ENCODE data around the gene SLC39A7. TPM values are rescaled to one million over a fixed set of nuclear protein-coding genes. Genes with fewer than 3 reads are reported as not detected.

SLC39A7 gene
- total and polyA plus RNA-seq, 2 of the 13 experiments (the other 11 are each of a cell fraction or from before 2014, with no cell fraction given): 142 to 229 TPM

DNA sequence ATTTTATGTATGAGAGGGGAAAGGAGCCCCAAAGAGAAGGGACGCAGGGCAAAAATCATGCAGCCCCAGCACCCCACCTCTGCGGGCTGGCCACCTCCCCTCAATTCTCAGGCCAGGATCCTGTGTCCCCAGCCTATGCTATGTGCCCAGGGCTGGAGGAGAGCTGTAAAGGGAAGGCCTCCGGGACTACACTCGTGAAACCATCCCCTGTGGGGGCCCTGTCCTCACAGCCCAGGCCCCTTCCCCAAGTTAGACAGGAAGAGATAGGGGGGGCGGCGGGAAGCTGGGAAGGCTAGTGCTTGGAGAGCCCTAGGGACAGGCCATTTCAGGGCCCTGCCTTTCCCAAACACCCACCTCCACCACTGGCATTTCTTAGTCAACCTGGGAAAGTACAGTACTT is 7.0 kb upstream of the SLC39A7 start:
- Histone ChIP-seq H3K27ac (ENCODE audit: extremely low read length, insufficient read depth, low read length) (no peak overlapping the region), H3K27me3 (ENCODE audit: control insufficient read depth in 1 of 2, insufficient read depth in 2 of 2, low read length in 2 of 2) (peaks cover 0 to 10% of the 10 kb centered on the region in 2 experiments; a peak in 1 of 5 replicates), H3K4me1 (ENCODE audit: insufficient read depth, low read length) (peaks cover 52% of the 10 kb centered on the region), H3K36me3 (replicated peaks in 1 of 2; ENCODE audit: control insufficient read depth in 1 of 2, insufficient read depth in 2 of 2, low read length in 2 of 2) (peaks cover 19 to 34% of the 10 kb centered on the region in 2 experiments), H3K79me2 (ENCODE audit: insufficient read depth, low read length) (no peaks in the 10 kb centered on the region), H3K9me3 (ENCODE audit: low read length) (no peaks in the 10 kb centered on the region), H3K4me2 (ENCODE audit: low read depth, low read length) (no peak overlapping the region), H3K9ac (ENCODE audit: insufficient read depth, low read depth, low read length) (no peak overlapping the region), H4K20me1 (ENCODE audit: insufficient read depth, low read length) (peaks cover 16% of the 10 kb centered on the region), H2AFZ (ENCODE audit: low read length) (no peak overlapping the region), H3K4me3 (replicated peaks in 1 of 3; ENCODE audit: insufficient read depth in 1 of 3, low read depth in 2 of 3, low read length in 3 of 3) (no peak overlapping the region)
- TF ChIP-seq ZNF878 (CRISPR knock-in tag; IDR thresholded peaks at IDR 0.05) (no peak), FOXP4 (CRISPR knock-in tag; IDR thresholded peaks at IDR 0.05) (no peak), FLYWCH1 (CRISPR knock-in tag; IDR thresholded peaks at IDR 0.05) (no peak), SP140L (CRISPR knock-in tag; IDR thresholded peaks at IDR 0.05; ENCODE audit: borderline replicate concordance) (no peak), ZNF326 (CRISPR knock-in tag; IDR thresholded peaks at IDR 0.05; ENCODE audit: borderline replicate concordance) (no peak), RBFOX2 (IDR thresholded peaks at IDR 0.05; ENCODE audit: low read depth, low read length) (peak; percentile 14; the same call in 1 of the 2 replicates), AGO2 (optimal IDR thresholded peaks at IDR 0.05; ENCODE audit: low read depth, low read length) (peak; percentile 26), FOXA1 (IDR thresholded peaks at IDR 0.05) (no peak), FOXA1 (CRISPR knock-in tag; IDR thresholded peaks at IDR 0.05) (no peak), ZNF788 (CRISPR knock-in tag; IDR thresholded peaks at IDR 0.05; ENCODE audit: borderline replicate concordance) (no peak), ZHX1 (CRISPR knock-in tag; IDR thresholded peaks at IDR 0.05; ENCODE audit: low read depth) (no peak), ZNF644 (CRISPR knock-in tag; IDR thresholded peaks at IDR 0.05; ENCODE audit: low read depth) (no peak), ZBTB20 (CRISPR knock-in tag; IDR thresholded peaks at IDR 0.05; ENCODE audit: borderline replicate concordance, low read depth) (no peak), POLR2A (IDR thresholded peaks at IDR 0.05; ENCODE audit: insufficient read depth in 1 of 2, low read depth in 2 of 2, low read length in 2 of 2) (peak in 1 of 2 experiments; percentile 42; a peak in 1 of 4 replicates), MAZ (IDR thresholded peaks at IDR 0.05; ENCODE audit: borderline replicate concordance, low read depth, low read length) (no peak), MAZ (CRISPR knock-in tag; IDR thresholded peaks at IDR 0.05; ENCODE audit: low read depth) (no peak), TOE1 (CRISPR knock-in tag; IDR thresholded peaks at IDR 0.05) (no peak), ZFX (CRISPR knock-in tag; IDR thresholded peaks at IDR 0.05; ENCODE audit: low read depth) (0 out of 2 replicates have a peak, but pooled peaks have one; percentile 15), ZNF713 (CRISPR knock-in tag; IDR thresholded peaks at IDR 0.05) (no peak), ZNF577 (CRISPR knock-in tag; IDR thresholded peaks at IDR 0.05; ENCODE audit: borderline replicate concordance, low read depth) (no peak), ZNF841 (CRISPR knock-in tag; IDR thresholded peaks at IDR 0.05; ENCODE audit: borderline replicate concordance) (no peak)
- ATAC-seq: no peak
- WGBS (ENCODE audit: low lambda C conversion rate): 94% methylated on average over 6 of the region's 6 CpGs
- no peak for FAIRE-seq
- DNase-seq (ENCODE audit: low spot score): no peak
- intact Hi-C loops (cut with micrococcal nuclease; ENCODE audit: unreplicated experiment) (no loop called here), in situ Hi-C loops (cut with HindIII; ENCODE audit: extremely low pct_ligation_motif_present, low pct_unique_long_range_greater_than_20kb) (no loop called here)
- ChIA-PET CTCF (ENCODE audit: low intra/inter-chr PET ratio, low total read pairs) (no interaction called here), POLR2A (no interaction called here)
- no TSS peak for BruUV-seq (replicated peaks)
